Stimulated activated CD8-positive, alpha-beta memory T cell treated with anti-CD3 and anti-CD28 coated beads, Interleukin-15, amount 100 ng/mL, for 24 hours (primary cell): Measurements from ENCODE around the gene DSG3.
"Not testable (repeated sequence)": the region's sequence is repeated elsewhere in the genome, so short reads cannot be mapped to it uniquely, and the experiment has no call there.

Source experiments
- DNase-seq: peaks from one replicate; pipeline ENCODE4 v3.0.0-alpha.2; 2020; ENCODE audit warnings: low read depth

The DSG3 gene

DNA sequence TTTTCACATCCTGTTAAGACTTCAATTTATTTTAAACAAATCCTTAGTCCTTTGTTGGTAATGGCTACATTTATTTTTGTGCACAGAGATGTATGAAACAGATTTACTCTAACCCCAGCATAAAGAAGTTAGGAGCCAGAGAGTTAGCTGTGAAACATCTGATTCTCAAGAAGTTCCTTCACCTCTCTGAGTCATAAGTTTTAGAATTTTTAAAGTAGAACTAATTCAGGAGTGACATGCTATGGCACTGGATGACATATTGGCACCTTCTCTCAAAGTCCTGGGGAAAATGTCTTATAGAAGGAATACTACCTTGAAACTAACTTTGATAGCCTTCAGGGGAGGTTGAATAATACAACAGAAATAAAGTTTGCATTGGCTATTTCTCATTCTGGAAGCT lies 44.0 kb downstream of the DSG3 start:
- no peak for DNase-seq

- no peak for DNase-seq
Measured at GRCh38 chr18:31492671-31493070, 45.1 kb downstream of the DSG3 start.

DNA sequence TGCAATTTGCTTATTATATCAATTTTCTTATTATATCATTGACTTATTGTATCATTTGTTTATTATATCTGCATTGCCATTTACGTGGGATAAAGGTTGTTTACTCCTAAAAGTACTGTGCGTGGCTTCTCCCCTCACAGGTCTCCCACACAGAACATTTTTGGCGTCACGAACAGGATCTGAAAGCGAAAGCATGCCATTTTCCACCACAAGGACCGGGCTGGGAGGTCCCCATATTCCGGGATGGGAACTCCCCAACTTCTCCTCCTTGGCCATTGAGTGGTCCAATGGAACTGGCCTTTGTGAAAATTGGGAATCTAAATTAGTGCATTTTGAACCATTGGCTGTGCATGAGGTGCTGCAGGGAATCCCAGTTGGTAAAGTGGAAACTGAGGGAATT lies 45.6 kb downstream of the DSG3 start:
- no peak for DNase-seq

GRCh38 chr18:31493941-31494340 lies 46.4 kb downstream of the DSG3 start:
- DNase-seq = no peak

GRCh38 chr18:31494705-31495244 lies 47.2 kb downstream of the DSG3 start:
- not testable (repeated sequence) for DNase-seq

- no peak for DNase-seq
Measured at GRCh38 chr18:31497404-31497835, 49.9 kb downstream of the DSG3 start.

GRCh38 chr18:31497836-31498573 lies 50.5 kb downstream of the DSG3 start, which contains the start of gene DSG2:
Gene DSG2 (plus strand): TSS chr18:31498177. CDS start chr18:31498252, 75 bp downstream.
- DNase-seq = no peak

GRCh38 chr18:31498574-31499524 lies 51.3 kb downstream of the DSG3 start:
- DNase-seq = no peak

- DNase-seq = no peak
Measured at GRCh38 chr18:31500051-31500688, 52.6 kb downstream of the DSG3 start.

GRCh38 chr18:31503011-31503410 lies 55.5 kb downstream of the DSG3 start:
- no peak for DNase-seq

GRCh38 chr18:31504455-31505147 lies 57.1 kb downstream of the DSG3 start:
- no peak for DNase-seq

DNA sequence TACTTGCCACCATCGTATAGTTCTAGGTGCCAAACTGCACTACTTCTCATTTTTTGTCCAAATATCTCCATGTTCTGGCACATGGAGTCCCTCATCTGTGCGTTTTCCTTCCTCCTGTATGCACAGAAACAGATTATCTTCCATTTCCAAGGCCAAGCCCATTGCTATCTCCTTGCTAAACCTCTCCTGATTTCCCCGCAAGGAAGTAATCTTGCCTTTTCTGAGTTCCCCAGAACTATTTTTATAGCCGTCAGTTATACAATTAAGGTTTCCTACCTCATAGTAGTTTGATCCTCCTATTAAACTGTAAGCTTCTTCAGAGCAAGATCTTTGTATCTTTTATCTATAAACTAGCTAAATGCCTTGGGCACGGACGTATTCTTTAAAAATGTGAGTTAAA lies 57.6 kb downstream of the DSG3 start:
- no peak for DNase-seq

DNA sequence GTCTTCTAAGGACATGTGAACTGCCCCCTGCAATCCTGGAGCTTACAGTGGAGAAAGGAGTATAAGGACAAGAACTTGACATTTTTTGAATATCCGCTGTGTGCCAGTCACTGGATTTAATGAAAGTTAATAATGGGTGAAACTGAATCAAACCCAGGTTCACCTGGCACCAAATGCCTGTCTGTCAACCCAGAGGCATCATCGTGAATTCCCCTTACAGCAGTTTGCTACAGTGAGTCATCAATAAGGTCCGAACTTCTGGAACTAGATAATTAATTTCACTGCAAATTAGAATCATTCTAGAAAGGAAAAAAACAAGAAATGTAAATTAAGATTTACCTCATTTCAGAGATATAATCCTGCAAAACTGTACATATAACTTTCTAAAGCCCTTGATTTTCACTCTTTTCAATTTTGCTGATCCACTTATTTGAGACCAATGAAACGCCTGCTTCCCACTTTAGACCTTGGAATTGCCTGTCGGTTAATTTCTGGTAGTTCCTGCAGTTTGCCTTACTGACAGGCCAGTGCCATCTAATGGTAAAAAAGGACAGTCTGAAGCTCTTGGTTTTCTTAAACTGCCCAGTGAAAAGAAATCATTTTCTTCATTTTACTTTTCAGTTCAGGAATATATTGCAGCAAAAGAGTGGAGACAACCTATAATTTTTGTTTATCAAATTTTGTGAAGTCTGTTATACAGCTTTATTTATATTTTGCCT lies 58.6 kb downstream of the DSG3 start:
- DNase-seq = no peak

- DNase-seq = not testable (repeated sequence)
Measured at GRCh38 chr18:31507124-31507523, 59.6 kb downstream of the DSG3 start.

DNA sequence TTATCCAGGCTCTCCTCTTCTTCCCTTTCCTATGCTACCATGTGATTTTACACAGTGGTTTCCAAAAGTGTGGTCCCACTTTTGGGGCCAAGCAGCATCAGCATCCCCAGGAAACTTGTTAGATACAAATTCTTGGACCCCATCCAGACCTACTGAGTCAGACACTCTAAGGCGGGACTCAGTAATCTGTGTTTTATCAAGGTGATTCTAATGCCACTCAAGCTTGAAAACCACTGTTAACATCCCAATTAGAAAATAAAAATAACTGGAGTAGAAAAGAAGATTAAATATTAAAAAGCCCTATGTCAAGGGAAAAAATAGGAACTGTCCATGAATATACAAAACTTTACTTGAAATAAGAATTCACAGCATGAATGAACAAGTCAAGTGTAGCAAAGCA lies 61.2 kb downstream of the DSG3 start:
- DNase-seq = no peak

- DNase-seq = no peak
Measured at GRCh38 chr18:31509571-31509970, 62.0 kb downstream of the DSG3 start.

DNA sequence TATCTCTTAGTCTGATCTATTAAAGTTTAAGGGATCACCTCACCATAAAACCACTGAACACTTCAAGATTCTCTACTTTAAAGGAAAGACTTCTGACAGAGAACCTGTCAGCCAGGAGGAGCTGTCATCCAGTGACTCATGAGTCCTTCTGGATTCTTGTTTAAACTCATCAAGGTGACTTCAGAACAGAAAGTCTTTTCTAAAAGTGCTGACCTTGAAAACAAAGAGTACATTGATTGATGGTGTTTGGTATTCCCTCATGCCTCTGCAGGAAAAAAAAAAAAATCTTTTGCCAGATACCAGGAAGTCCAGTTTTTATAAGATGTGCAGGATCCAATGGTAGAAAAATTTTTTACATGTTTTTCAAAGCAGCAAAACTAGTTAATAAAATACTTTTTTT lies 62.8 kb downstream of the DSG3 start:
- DNase-seq = no peak

DNA sequence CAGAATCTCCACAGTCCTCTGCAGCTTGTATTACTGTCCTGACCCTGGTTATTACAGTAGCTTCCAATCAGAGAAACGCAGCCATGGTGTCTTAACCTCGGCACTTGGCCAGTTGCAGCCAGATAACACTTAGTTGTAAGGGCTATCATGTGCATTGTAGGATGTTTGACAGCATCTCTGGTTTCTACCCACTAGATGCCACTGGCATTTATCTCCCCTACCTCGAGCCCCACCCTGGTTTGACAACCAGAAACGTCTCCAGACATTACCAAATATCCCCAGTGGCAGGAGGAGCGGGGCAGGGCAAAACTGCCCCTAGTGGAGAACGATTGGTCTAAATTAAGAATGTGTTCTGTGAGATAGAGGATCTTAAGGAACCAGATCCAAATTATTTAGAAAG lies 63.6 kb downstream of the DSG3 start:
- no peak for DNase-seq

GRCh38 chr18:31512203-31512764 lies 64.7 kb downstream of the DSG3 start:
- no peak for DNase-seq

- no peak for DNase-seq
Measured at GRCh38 chr18:31513189-31513935, 65.8 kb downstream of the DSG3 start.
